ENCODE results near the gene SLA2.
"Not testable (repeated sequence)": the region's sequence is repeated elsewhere in the genome, so short reads cannot be mapped to it uniquely, and the experiment has no call there.

- not testable (repeated sequence) for TF ChIP-seq EZH2 (IDR thresholded peaks at IDR 0.05; ENCODE audit: borderline replicate concordance, low read depth, low read length, severe bottlenecking); CTCF (IDR thresholded peaks at IDR 0.05; ENCODE audit: borderline replicate concordance, extremely low read depth, low read length, poor library complexity, severe bottlenecking)
These were observed 81.8 kb downstream of the SLA2 start for GRCh38 chr20:36564078-36564725.

All from DND-41 (cell line).